SK-N-SH treated with all-trans-retinoic acid at 6 μM for 48 hours (cell line): ENCODE results near the gene EPHB6.

Experiments
- ATAC-seq: fragments of 200-7000 bp; cut with Tn5 transposase; 3 replicates; pipeline ENCODE4 v1.9.1; 2020; ENCODE audit warnings: mild to moderate bottlenecking, moderate library complexity
- ARNTL ChIP-seq: fragments of 450-650 bp; formaldehyde crosslinking; IDR thresholded peaks from 2 replicates; pipeline ENCODE4 v1.5.0; 2020; ENCODE audit warnings: low read depth, mild to moderate bottlenecking, moderate library complexity, borderline replicate concordance
- CSDC2 ChIP-seq: fragments of 250-450 bp; sonication (Bioruptor Pico); IDR thresholded peaks from 2 replicates; pipeline ENCODE4 v1.5.0; 2020; ENCODE audit warnings: mild to moderate bottlenecking, moderate library complexity
- GLIS3 ChIP-seq: fragments of 250-450 bp; sonication (Bioruptor Pico); IDR thresholded peaks from 2 replicates; pipeline ENCODE4 v1.5.0; 2020; ENCODE audit warnings: mild to moderate bottlenecking, moderate library complexity
- ISL1 ChIP-seq: fragments of 250-450 bp; sonication (Bioruptor Pico); IDR thresholded peaks from 2 replicates; pipeline ENCODE4 v2.1.2; 2022; ENCODE audit warnings: mild to moderate bottlenecking, moderate library complexity
- OSR1 ChIP-seq: fragments of 250-450 bp; sonication (Bioruptor Pico); IDR thresholded peaks from 2 replicates; pipeline ENCODE4 v1.8.0; 2022; ENCODE audit warnings: moderate library complexity, mild to moderate bottlenecking, inconsistent platforms
- PPARA ChIP-seq: fragments of 250-450 bp; sonication (Bioruptor Pico); IDR thresholded peaks from 2 replicates; pipeline ENCODE4 v1.5.0; 2020; ENCODE audit warnings: mild to moderate bottlenecking, borderline replicate concordance
- RARB ChIP-seq: fragments of 250-450 bp; sonication (Bioruptor Pico); IDR thresholded peaks from 2 replicates; pipeline ENCODE4 v1.8.0; 2021; ENCODE audit warnings: mild to moderate bottlenecking, moderate library complexity
- SNAI2 ChIP-seq: fragments of 250-450 bp; sonication (Bioruptor Pico); IDR thresholded peaks from 2 replicates; pipeline ENCODE4 v1.5.0; 2020; ENCODE audit warnings: mild to moderate bottlenecking, moderate library complexity
- TCF4 ChIP-seq: fragments of 250-450 bp; sonication (Bioruptor Pico); IDR thresholded peaks from 2 replicates; pipeline ENCODE4 v1.8.0; 2021; ENCODE audit warnings: mild to moderate bottlenecking, moderate library complexity, borderline replicate concordance
- ZC3H10 ChIP-seq: fragments of 250-450 bp; sonication (Bioruptor Pico); IDR thresholded peaks from 2 replicates; pipeline ENCODE4 v1.5.1; 2021; ENCODE audit warnings: mild to moderate bottlenecking, moderate library complexity
- ZFP3 ChIP-seq: fragments of 250-450 bp; sonication (Bioruptor Pico); IDR thresholded peaks from 2 replicates; pipeline ENCODE4 v1.5.0; 2020; ENCODE audit warnings: mild to moderate bottlenecking, moderate library complexity
- ZFP30 ChIP-seq: fragments of 450-650 bp; formaldehyde crosslinking; IDR thresholded peaks from 2 replicates; pipeline ENCODE4 v1.5.0; 2022; ENCODE audit warnings: mild to moderate bottlenecking, moderate library complexity
- ZNF565 ChIP-seq: fragments of 450-650 bp; formaldehyde crosslinking; conservative IDR thresholded peaks from 2 replicates; pipeline ENCODE4 v1.5.0; 2020; ENCODE audit warnings: low read depth, mild to moderate bottlenecking, moderate library complexity
- ZNF70 ChIP-seq: fragments of 450-650 bp; formaldehyde crosslinking; IDR thresholded peaks from 2 replicates; pipeline ENCODE4 v1.5.0; 2020; ENCODE audit warnings: mild to moderate bottlenecking, moderate library complexity
- ZNF8 ChIP-seq: fragments of 450-650 bp; formaldehyde crosslinking; IDR thresholded peaks from 2 replicates; pipeline ENCODE4 v1.5.0; 2020; ENCODE audit warnings: mild to moderate bottlenecking, moderate library complexity
- TF ChIP-seq, protein P1 (sequence below): fragments of 250-450 bp; sonication (Bioruptor Pico); IDR thresholded peaks from 2 replicates; pipeline ENCODE4 v1.8.0; 2021; ENCODE audit warnings: low read depth, mild to moderate bottlenecking, moderate library complexity, borderline replicate concordance
- TF ChIP-seq, protein P2 (sequence below): fragments of 250-450 bp; sonication (Bioruptor Pico); IDR thresholded peaks from 2 replicates; pipeline ENCODE4 v1.8.0; 2020; ENCODE audit warnings: mild to moderate bottlenecking, moderate library complexity, borderline replicate concordance
- TF ChIP-seq, protein P3 (sequence below): fragments of 250-450 bp; sonication (Bioruptor Pico); IDR thresholded peaks from 2 replicates; pipeline ENCODE4 v1.5.0; 2020; ENCODE audit warnings: mild to moderate bottlenecking, moderate library complexity
- TF ChIP-seq, protein P4 (sequence below): fragments of 250-450 bp; sonication (Bioruptor Pico); IDR thresholded peaks from 2 replicates; pipeline ENCODE4 v1.5.1; 2021; ENCODE audit warnings: mild to moderate bottlenecking, moderate library complexity

Gene EPHB6

GRCh38 chr7:142814451-142814850 is 40.4 kb upstream of the EPHB6 start:
- ATAC-seq: no peak
- no peak for TF ChIP-seq TCF4 (CRISPR knock-in tag)
- TF ChIP-seq ZNF565 (CRISPR knock-in tag): no peak
- no peak for TF ChIP-seq ZNF70 (CRISPR knock-in tag)
- no peak for TF ChIP-seq CSDC2 (CRISPR knock-in tag)
- no peak for TF ChIP-seq GLIS3 (CRISPR knock-in tag)

DNA sequence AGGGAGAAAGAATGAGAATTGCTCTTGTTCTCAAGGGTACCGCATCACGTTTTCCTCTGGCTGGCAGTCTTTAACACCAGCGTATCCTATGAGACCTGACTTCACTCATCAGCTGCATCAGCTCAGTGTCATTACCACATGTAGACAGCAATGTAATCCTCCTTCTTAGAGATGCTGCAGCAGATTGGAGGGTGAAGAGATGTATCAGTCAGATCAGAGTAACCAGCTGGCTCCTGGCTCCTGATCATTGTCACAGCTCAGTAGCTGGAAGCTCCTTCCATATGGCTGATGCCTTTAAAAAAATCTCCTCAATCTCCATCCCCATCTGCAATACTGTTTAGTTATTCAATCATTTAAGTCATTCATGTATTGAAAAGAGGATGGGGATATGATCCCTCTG is 39.7 kb upstream of the EPHB6 start:
- TF ChIP-seq, protein P1, sequence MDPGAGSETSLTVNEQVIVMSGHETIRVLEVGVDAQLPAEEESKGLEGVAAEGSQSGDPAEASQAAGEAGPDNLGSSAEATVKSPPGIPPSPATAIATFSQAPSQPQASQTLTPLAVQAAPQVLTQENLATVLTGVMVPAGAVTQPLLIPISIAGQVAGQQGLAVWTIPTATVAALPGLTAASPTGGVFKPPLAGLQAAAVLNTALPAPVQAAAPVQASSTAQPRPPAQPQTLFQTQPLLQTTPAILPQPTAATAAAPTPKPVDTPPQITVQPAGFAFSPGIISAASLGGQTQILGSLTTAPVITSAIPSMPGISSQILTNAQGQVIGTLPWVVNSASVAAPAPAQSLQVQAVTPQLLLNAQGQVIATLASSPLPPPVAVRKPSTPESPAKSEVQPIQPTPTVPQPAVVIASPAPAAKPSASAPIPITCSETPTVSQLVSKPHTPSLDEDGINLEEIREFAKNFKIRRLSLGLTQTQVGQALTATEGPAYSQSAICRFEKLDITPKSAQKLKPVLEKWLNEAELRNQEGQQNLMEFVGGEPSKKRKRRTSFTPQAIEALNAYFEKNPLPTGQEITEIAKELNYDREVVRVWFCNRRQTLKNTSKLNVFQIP (CRISPR knock-in tag): no peak
- peak; percentile 83; the same call in 1 of the 2 replicates for TF ChIP-seq TCF4 (CRISPR knock-in tag)
- no peak for ATAC-seq

DNA sequence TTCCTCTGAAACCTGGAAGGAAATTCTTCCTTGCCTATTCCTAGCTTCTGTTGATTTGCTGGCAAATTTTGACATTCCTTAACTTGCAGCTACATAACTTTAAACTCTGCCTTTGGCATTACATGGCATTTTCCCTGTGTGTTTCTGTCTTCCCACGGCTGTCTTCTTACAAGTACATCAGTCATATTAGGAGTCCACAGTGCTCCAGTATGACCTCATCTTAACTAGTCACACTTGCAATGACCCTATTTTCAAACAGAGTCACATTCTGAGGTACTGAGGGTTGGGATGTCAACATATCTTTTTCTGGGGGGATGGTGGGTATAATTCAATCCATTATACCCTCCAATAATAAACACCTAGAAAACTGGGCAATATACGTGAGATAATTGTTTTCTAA is 37.4 kb upstream of the EPHB6 start:
- TF ChIP-seq, protein P1 (CRISPR knock-in tag): no peak
- TF ChIP-seq ZNF70 (CRISPR knock-in tag): no peak
- no peak for TF ChIP-seq ZNF565 (CRISPR knock-in tag)
- TF ChIP-seq ZNF8 (CRISPR knock-in tag): no peak
- TF ChIP-seq SNAI2 (CRISPR knock-in tag): no peak
- ATAC-seq: no peak

- TF ChIP-seq ZFP30 (CRISPR knock-in tag) (no peak), GLIS3 (CRISPR knock-in tag) (no peak), ZC3H10 (CRISPR knock-in tag) (no peak), PPARA (CRISPR knock-in tag) (no peak), TCF4 (CRISPR knock-in tag) (no peak), ZNF70 (CRISPR knock-in tag) (no peak), ZNF565 (CRISPR knock-in tag) (no peak), RARB (CRISPR knock-in tag) (no peak), OSR1 (no peak), SNAI2 (CRISPR knock-in tag) (no peak), ARNTL (CRISPR knock-in tag) (no peak), ZFP3 (CRISPR knock-in tag) (no peak), ISL1 (no peak)
- TF ChIP-seq, protein P2, sequence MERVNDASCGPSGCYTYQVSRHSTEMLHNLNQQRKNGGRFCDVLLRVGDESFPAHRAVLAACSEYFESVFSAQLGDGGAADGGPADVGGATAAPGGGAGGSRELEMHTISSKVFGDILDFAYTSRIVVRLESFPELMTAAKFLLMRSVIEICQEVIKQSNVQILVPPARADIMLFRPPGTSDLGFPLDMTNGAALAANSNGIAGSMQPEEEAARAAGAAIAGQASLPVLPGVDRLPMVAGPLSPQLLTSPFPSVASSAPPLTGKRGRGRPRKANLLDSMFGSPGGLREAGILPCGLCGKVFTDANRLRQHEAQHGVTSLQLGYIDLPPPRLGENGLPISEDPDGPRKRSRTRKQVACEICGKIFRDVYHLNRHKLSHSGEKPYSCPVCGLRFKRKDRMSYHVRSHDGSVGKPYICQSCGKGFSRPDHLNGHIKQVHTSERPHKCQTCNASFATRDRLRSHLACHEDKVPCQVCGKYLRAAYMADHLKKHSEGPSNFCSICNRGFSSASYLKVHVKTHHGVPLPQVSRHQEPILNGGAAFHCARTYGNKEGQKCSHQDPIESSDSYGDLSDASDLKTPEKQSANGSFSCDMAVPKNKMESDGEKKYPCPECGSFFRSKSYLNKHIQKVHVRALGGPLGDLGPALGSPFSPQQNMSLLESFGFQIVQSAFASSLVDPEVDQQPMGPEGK (CRISPR knock-in tag): no peak
- TF ChIP-seq, protein P3, sequence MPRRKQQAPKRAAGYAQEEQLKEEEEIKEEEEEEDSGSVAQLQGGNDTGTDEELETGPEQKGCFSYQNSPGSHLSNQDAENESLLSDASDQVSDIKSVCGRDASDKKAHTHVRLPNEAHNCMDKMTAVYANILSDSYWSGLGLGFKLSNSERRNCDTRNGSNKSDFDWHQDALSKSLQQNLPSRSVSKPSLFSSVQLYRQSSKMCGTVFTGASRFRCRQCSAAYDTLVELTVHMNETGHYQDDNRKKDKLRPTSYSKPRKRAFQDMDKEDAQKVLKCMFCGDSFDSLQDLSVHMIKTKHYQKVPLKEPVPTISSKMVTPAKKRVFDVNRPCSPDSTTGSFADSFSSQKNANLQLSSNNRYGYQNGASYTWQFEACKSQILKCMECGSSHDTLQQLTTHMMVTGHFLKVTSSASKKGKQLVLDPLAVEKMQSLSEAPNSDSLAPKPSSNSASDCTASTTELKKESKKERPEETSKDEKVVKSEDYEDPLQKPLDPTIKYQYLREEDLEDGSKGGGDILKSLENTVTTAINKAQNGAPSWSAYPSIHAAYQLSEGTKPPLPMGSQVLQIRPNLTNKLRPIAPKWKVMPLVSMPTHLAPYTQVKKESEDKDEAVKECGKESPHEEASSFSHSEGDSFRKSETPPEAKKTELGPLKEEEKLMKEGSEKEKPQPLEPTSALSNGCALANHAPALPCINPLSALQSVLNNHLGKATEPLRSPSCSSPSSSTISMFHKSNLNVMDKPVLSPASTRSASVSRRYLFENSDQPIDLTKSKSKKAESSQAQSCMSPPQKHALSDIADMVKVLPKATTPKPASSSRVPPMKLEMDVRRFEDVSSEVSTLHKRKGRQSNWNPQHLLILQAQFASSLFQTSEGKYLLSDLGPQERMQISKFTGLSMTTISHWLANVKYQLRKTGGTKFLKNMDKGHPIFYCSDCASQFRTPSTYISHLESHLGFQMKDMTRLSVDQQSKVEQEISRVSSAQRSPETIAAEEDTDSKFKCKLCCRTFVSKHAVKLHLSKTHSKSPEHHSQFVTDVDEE: no peak
- TF ChIP-seq, protein P1 (CRISPR knock-in tag): no peak
- TF ChIP-seq, protein P4, sequence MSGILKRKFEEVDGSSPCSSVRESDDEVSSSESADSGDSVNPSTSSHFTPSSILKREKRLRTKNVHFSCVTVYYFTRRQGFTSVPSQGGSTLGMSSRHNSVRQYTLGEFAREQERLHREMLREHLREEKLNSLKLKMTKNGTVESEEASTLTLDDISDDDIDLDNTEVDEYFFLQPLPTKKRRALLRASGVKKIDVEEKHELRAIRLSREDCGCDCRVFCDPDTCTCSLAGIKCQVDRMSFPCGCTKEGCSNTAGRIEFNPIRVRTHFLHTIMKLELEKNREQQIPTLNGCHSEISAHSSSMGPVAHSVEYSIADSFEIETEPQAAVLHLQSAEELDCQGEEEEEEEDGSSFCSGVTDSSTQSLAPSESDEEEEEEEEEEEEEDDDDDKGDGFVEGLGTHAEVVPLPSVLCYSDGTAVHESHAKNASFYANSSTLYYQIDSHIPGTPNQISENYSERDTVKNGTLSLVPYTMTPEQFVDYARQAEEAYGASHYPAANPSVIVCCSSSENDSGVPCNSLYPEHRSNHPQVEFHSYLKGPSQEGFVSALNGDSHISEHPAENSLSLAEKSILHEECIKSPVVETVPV (CRISPR knock-in tag): no peak
- ATAC-seq: no peak
Measured at GRCh38 chr7:142819530-142819929, 35.3 kb upstream of the EPHB6 start.
